HG03457 (cell line): ENCODE results near the gene IFNL3.
"Not testable (repeated sequence)": the region's sequence is repeated elsewhere in the genome, so short reads cannot be mapped to it uniquely, and the experiment has no call there.

Experiments used
- ATAC-seq: cut with Tn5 transposase; IDR thresholded peaks from one replicate; pipeline ENCODE4 v1.9.1; 2021; ENCODE audit warnings: moderate number of reproducible peaks; ENCODE audit not compliant: unreplicated experiment

The IFNL3 gene

DNA sequence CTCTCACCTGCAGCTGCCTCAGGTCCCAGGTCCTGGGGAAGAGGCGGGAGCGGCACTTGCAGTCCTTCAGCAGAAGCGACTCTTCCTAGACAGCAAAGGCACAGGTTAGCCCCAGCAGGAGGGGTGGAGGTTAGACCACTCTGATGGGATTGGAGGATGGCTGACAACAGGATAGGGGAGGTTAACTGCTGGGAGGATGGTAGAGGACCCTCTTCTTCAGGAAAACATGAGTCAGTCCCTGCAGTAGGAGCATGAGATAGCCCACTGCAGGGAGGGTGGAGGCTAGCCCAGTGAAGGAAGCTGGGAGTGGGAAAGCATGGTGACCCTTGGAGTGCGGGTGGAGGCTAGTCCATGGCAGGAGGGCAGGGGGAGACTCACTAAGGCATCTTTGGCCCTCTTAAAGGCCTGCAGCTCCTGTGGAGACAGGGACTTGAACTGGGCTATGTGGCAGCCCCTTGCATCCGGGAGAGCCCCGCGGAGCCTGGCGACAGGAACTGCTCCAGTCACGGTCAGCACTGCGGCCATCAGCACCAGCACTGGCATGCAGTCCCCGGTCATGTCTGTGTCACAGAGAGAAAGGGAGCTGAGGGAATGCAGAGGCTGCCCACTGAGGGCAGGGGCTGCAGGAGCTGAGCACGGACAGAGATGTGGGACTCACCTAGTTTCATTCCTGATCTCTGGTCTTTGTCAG, at the start of gene IFNL3:
Gene IFNL3, minus strand, starts transcription at position 597 of the 691 bp plus-strand sequence. Its CDS starts 39 bp downstream, at position 558.
- ATAC-seq, result not testable (repeated sequence)

DNA sequence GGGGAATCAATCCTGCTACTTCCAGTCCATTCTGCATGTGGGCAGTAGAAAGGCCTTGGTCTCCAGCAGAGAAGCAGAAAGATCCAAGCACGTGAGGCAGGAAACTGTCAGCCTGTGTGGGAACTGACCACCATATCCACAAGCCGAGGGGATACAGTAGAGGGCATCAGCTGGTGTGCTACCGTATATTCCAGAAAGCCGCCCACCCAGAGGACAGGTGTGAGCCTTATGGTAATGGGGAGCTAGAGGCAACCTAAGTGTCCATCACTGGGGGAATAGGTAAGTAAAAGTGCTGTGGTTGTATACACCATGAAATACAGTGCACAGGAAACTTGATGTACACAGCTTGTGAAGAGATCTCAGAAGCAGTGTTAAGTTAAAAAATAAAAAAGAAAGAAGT, 48.6 kb upstream of the IFNL3 start:
- no peak for ATAC-seq

DNA sequence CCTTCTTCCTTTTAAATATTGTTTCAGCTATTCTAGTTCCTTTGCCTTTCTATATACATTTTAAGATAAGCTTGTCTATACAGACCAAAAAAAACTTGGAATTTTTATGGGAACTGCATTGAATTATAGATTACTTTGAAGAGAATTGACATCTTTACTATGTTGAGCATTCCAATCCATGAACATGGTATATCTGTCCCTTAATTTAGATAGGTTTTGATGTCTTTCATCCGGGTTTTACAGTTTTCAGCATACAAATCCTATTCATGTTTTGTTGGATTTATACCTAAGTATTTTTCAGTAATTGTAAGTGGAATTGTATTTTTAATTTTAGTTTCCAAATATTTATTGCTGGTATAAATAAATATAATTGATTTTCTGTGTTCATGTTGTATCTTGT, 39.2 kb upstream of the IFNL3 start:
- no peak for ATAC-seq

GRCh38 chr19:39282021-39282420, 37.2 kb upstream of the IFNL3 start:
- no peak for ATAC-seq

DNA sequence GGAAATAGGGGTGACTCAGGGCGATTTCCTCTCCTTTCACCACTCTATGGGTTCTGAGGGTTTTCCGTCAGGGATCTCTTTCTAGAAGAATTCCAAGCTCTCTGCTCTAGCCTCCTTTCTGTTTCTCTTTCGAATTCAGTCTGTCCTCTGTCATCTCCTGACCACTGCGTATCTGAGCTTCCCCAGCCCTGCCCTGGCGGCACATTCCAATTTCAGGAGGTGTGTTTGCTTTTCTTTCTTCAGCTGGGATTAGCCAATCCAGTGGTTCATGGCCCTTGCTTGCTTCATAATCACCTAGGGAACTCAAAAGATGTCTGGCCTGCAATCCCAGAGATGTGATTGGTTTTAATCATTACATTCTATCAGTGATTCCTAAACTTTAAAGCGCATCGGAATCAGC, 32.8 kb upstream of the IFNL3 start:
- no peak for ATAC-seq

GRCh38 chr19:39276740-39277139, 31.9 kb upstream of the IFNL3 start:
- ATAC-seq, result no peak

- ATAC-seq, result no peak
Measured at GRCh38 chr19:39275578-39275977, 30.8 kb upstream of the IFNL3 start.

- ATAC-seq, result not testable (repeated sequence)
Measured at GRCh38 chr19:39273859-39274258, 29.1 kb upstream of the IFNL3 start.

- ATAC-seq, result no peak
Measured at GRCh38 chr19:39270036-39270871, 25.4 kb upstream of the IFNL3 start.

DNA sequence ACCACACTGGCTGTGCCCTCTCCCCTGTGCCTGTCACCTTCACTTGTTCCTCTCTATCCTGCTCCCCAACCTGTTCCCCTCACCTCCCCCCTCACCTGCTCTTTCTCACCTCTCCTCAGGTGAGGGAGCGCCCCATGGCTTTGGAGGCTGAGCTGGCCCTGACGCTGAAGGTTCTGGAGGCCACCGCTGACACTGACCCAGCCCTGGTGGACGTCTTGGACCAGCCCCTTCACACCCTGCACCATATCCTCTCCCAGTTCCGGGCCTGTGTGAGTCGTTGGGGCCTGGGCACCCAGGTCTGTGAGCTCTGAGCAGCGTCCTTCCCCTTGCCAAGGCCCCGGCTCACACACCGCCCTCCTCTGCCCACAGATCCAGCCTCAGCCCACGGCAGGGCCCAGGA, 24.6 kb upstream of the IFNL3 start:
- not testable (repeated sequence) for ATAC-seq

GRCh38 chr19:39268531-39269223, 23.9 kb upstream of the IFNL3 start:
- ATAC-seq, result not testable (repeated sequence)

- ATAC-seq, result not testable (repeated sequence)
Measured at GRCh38 chr19:39268085-39268484, 23.3 kb upstream of the IFNL3 start, which contains the start of gene IFNL2. Gene IFNL2 (plus strand): TSS chr19:39268396. CDS start chr19:39268569, 173 bp downstream.

DNA sequence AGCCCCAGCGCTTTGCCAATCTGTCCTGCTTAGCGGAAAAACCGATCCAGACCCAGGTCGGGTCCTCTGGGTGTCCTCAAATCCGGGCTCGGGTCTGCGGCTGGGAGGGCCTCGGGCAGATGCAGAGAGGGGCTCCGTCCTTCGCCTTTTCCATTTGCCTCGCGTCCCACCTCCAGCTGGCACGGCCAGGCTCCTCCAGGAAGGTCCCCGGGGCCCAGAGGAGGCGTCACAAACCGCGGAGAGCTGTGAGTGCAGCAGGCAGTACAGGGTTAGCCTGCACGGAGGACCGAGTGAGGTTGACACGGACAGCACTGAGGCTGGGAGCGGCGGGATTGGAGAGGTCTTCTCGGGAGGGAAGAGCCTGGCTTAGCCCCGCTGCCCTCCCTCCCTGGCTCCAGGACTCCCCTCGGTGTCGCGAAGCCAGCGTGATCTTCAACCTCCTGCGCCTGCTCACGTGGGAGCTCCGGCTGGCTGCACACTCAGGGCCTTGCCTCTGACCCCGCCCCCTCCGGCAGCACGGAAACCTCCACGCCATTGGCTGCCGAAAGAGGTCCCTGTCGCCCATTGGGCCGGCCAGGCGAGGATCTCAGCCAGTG, 20.6 kb upstream of the IFNL3 start:
- ATAC-seq, result no peak

DNA sequence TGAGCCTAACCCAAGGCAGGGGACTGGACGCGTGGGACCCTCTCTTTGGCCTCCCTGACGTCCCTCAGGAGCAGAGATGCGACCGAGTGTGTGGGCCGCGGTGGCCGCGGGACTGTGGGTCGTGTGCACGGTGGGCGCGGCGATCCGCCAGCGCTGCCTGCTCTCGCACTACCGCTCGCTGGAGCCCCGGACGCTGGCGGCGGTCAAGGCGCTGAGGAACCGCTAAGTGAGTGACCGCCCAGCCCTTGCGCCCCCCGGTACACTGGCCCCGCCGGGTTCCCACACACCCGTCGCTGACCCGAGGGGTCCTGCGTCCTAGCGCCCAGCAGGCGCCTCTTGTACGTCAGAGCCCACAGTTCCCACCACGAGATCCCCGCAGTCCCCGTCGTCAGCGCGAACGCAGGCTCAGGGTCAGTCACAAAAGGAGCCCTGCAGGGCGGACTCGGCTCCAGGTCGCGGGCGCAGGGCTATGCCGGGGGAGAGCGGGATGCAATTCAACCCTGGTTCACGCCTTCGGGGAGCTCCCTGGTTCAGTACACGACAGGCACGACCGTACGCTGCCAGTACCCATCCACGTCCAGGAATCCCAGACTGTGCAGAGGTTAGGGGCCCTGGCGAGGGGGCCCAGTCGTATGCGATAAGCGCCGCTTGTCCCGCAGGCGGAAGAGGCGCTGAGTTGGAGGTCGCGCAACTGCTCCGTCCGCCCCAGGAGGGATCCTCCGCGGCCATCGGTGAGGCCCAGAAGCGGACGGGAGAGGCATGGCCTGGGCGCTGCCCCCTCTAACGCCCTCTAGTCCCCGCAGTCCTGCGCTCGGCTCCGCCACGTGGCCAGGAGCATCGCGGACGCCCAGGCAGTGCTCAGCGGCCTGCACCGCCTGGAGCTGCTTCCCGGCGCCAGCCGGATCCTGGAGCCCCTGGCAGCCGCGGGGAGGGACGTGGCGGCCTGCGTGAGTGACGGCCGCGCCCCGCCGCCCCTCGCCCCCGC, 19.8 kb upstream of the IFNL3 start:
- ATAC-seq, result no peak

DNA sequence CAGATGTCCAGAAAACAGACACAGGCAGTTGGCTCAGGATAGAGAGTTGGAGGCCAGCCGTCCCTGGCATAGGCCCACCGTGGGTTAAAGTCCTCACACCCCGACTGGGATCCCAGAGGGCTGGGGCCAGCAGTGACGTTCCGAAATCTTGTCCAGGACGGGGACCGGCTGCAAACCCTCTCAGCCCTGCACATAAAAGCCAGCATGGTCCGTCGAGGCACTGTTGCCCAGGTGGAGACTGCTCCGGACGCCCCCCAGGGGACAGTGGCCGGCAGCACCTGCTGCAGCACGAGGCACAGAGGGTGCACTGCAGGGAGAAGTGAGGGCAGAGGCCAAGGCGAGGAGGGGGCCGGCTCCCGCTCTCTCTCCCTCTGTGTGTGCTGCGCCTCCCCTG, 19.1 kb upstream of the IFNL3 start:
- ATAC-seq, result no peak

DNA sequence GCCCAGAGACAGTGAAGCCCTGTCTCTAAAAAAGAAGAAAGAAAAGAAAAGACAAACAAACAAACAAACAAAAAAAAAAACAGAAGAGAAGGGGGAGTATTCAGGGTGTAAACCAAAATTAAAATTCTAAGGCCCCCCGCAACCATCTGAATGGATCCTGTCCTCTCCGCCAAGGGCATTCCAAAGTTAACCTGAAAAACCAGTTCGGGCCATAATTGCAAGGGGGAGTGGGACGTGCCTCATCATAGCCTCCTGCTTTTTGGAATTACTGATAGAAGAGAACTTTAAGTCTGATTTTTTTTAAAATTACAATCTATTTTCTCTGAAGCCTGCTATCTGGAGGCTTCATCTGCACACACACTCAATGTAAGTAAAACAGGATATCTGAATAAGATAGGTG, 17.7 kb upstream of the IFNL3 start:
- ATAC-seq, result no peak

DNA sequence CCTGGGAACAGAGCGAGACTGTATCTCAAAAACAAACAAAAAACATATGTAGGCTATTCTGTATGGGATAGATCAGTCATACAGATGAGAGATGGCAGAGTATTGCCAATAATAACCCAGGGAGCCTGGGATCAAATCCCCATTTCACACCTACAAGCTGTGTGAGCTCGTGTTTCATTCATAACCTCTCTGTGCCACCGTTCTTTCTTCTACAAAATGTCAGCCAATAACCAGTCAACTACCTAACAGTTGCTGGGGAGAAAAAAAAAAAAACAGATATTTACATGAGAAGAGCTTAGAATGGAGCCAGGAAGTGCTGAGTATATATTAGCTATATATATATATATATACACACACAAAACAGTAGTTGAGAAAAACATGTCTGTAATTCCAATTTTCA, 16.9 kb upstream of the IFNL3 start:
- no peak for ATAC-seq

GRCh38 chr19:39257227-39257626, 12.4 kb upstream of the IFNL3 start:
- ATAC-seq, result no peak

GRCh38 chr19:39254531-39255345, 9.9 kb upstream of the IFNL3 start:
- ATAC-seq, result no peak
